Measurements from ENCODE around the gene MDM1. TPM values are rescaled to one million over a fixed set of nuclear protein-coding genes. Genes with fewer than 3 reads are reported as not detected.

MDM1 gene
- total and polyA plus RNA-seq, 4 donors = 2.0 to 12.9 (median 5.1) TPM

- WGBS = 90% methylated on average over 2 of the region's 2 CpGs
- Histone ChIP-seq H3K4me1 (ENCODE audit: control insufficient read depth in 4 of 4, insufficient read depth in 4 of 4, low read length in 3 of 4) (no peaks in the 10 kb centered on the region), H3K9me3 (ENCODE audit: control insufficient read depth in 4 of 4, low read length in 3 of 4) (no peaks in the 10 kb centered on the region), H3K36me3 (ENCODE audit: control insufficient read depth in 4 of 4, insufficient read depth in 3 of 4, low read depth in 1 of 4, low read length in 3 of 4) (no peaks in the 10 kb centered on the region), H3K27ac (ENCODE audit: low read depth in 1 of 2, low read length in 2 of 2) (no peak overlapping the region), H3K27me3 (ENCODE audit: control insufficient read depth in 4 of 4, insufficient read depth in 4 of 4, low read length in 3 of 4) (no peaks in the 10 kb centered on the region), H3K4me3 (ENCODE audit: low read depth in 1 of 3, low read length in 3 of 3) (no peak overlapping the region), H3K9ac (ENCODE audit: low read depth in 1 of 2, low read length in 2 of 2) (no peak overlapping the region)
- DNase-seq (ENCODE audit: low spot score) = no peak
- TF ChIP-seq SP1 (IDR thresholded peaks at IDR 0.05) = no peak
- no peak for TF ChIP-seq ATF3 (IDR thresholded peaks at IDR 0.05)
- TF ChIP-seq EGR1 (IDR thresholded peaks at IDR 0.05; ENCODE audit: low read depth in 2 of 2) = no peak
- TF ChIP-seq HNF4A (conservative IDR thresholded peaks at IDR 0.05) = no peak
- no peak for TF ChIP-seq CTCF (IDR thresholded peaks at IDR 0.05; ENCODE audit: low read depth, low read length, missing input control)
- TF ChIP-seq RXRA (IDR thresholded peaks at IDR 0.05) = no peak
- TF ChIP-seq HNF4G (IDR thresholded peaks at IDR 0.05) = no peak
- no peak for TF ChIP-seq RAD21 (IDR thresholded peaks at IDR 0.05)
- TF ChIP-seq MAX (IDR thresholded peaks at IDR 0.05) = no peak
- no peak for TF ChIP-seq JUND (IDR thresholded peaks at IDR 0.05)
- no peak for TF ChIP-seq TAF1 (conservative IDR thresholded peaks at IDR 0.05)
- TF ChIP-seq GABPA (IDR thresholded peaks at IDR 0.05 in 1 of 2, conservative IDR thresholded peaks at IDR 0.05 in 1 of 2) = no peak
- no peak for TF ChIP-seq FOXA2 (IDR thresholded peaks at IDR 0.05)
- TF ChIP-seq YY1 (IDR thresholded peaks at IDR 0.05) = no peak
- no peak for TF ChIP-seq REST (IDR thresholded peaks at IDR 0.05)
- no peak for TF ChIP-seq FOXA1 (IDR thresholded peaks at IDR 0.05)
- TF ChIP-seq NR2F2 (IDR thresholded peaks at IDR 0.05) = no peak
- TF ChIP-seq ZBTB33 (IDR thresholded peaks at IDR 0.05) = no peak
Measured at GRCh38 chr12:68269779-68270178, 62.4 kb downstream of the MDM1 start.
